ENCODE results near the gene PMVK. TPM values are rescaled to one million over a fixed set of nuclear protein-coding genes. Genes with fewer than 3 reads are reported as not detected.

Gene PMVK
- total RNA-seq, 1 donor from 2014 or later: 20.6 TPM

DNA sequence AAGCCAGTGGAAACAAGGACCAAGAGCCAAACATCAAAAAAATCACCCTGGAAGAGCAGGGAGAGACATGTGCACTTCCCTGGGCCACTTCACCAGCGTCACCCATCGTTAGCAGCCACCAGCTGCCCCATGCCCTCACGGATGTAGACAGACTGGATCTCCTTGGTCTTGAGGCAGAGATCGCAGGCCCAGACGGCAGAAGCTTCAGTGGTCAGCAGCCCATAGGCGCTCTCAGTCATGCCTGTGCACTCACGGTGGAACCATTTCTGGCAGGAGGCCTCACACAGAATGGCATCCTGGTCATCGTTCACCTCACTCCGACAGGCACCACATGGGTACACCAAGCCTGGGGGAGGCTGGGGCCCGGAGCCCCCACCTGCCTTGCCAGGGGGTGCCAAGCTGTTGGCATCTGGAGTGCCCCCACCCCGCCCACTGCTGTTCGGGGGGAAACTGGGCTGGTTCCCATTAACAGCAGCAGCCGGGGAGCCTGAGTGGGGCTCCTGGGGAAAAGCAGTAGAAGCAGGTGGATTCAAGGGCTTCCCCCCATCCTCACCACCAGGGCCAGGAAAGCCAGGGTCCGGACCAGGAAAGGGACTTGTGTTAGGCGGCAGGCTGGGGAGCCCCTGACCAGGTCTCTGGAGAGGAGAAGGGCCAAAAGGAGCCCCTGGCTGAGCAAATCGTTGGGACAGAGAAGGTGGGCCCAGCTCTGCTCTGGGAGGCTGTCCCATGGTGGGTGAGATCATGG, 22.3 kb upstream of the PMVK start:
- Histone ChIP-seq H3K4me3 (no peak overlapping the region), H3K36me3 (peaks cover 0 to 15% of the 10 kb centered on the region in 2 donors), H3K4me1 (peaks cover 67% of the 10 kb centered on the region), H3K9me3 (no peaks in the 10 kb centered on the region), H3K27ac (no peak overlapping the region), H3K27me3 (no peaks in the 10 kb centered on the region)
- intact Hi-C loops (cut with DNase I): no loop called here
- no peak for DNase-seq (ENCODE audit: extremely low spot score in 2 of 2)
- TF ChIP-seq POLR2AphosphoS5 (IDR thresholded peaks at IDR 0.05; ENCODE audit: insufficient read depth in 1 of 2, low read depth in 1 of 2) (no peak), POLR2A (IDR thresholded peaks at IDR 0.05) (no peak)
- TF ChIP-seq, protein P1, sequence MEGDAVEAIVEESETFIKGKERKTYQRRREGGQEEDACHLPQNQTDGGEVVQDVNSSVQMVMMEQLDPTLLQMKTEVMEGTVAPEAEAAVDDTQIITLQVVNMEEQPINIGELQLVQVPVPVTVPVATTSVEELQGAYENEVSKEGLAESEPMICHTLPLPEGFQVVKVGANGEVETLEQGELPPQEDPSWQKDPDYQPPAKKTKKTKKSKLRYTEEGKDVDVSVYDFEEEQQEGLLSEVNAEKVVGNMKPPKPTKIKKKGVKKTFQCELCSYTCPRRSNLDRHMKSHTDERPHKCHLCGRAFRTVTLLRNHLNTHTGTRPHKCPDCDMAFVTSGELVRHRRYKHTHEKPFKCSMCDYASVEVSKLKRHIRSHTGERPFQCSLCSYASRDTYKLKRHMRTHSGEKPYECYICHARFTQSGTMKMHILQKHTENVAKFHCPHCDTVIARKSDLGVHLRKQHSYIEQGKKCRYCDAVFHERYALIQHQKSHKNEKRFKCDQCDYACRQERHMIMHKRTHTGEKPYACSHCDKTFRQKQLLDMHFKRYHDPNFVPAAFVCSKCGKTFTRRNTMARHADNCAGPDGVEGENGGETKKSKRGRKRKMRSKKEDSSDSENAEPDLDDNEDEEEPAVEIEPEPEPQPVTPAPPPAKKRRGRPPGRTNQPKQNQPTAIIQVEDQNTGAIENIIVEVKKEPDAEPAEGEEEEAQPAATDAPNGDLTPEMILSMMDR (IDR thresholded peaks at IDR 0.05): no peak

DNA sequence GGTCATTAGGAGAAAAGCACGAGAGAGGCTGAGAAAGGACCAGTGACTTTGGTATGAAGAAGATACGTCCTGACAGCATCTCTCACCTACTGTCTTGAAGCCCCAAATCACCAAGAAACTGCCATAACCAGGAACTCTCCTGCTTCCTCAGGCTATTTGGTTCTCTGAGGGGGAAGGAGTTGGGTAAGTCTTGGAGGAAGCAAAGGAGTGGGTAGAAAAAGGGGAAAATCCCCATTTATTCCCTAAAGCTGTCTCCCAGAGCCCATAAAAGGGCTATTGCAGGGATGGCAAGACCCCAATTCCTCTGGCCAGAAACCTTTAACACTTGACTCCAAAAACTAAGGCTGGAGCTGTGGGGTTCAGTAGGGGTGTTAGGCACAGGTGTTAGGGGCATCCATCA, 21.5 kb upstream of the PMVK start:
- TF ChIP-seq POLR2A (IDR thresholded peaks at IDR 0.05): no peak
- no peak for TF ChIP-seq POLR2AphosphoS5 (IDR thresholded peaks at IDR 0.05; ENCODE audit: insufficient read depth in 1 of 2, low read depth in 1 of 2)
- TF ChIP-seq, protein P1 (IDR thresholded peaks at IDR 0.05): no peak
- Histone ChIP-seq H3K36me3 (peaks cover 0 to 8% of the 10 kb centered on the region in 2 donors), H3K4me3 (no peak overlapping the region), H3K27ac (no peak overlapping the region), H3K9me3 (no peaks in the 10 kb centered on the region), H3K4me1 (peaks cover 72% of the 10 kb centered on the region), H3K27me3 (no peaks in the 10 kb centered on the region)
- no peak for DNase-seq (ENCODE audit: extremely low spot score in 2 of 2)
- intact Hi-C loops (cut with DNase I): no loop called here

DNA sequence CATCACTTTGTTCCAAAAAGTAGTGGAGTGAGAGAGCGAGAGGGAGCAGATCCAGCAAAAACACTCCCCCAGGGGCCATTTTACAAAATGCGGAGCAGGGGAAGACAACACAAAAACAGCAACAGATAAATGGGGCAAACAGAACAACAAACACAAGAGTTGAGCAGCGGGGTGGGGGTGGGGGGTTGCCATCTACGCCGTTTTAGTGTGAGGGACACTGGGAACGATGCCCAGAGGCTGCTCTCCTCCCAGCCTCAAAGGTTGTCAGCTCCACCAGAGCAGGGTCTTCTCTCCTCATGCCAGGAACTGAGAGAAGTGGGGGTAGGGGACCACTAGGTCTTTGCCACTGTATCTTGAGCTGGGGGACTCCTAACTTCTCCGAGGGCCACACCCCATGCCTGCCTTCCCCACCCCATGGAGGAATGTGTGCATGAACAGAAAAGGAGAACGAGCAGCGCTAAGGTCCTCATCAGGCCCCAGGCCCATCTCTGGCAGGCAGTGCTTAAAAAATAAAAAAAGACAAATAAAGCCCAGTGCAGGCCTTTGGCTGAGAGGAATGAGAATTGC, 20.7 kb upstream of the PMVK start:
- DNase-seq (ENCODE audit: extremely low spot score in 2 of 2): no peak
- H3K9me3 ChIP-seq: no peaks in the 10 kb centered on the region
- no peak for TF ChIP-seq POLR2A (IDR thresholded peaks at IDR 0.05)
- no peak for TF ChIP-seq POLR2AphosphoS5 (IDR thresholded peaks at IDR 0.05; ENCODE audit: insufficient read depth in 1 of 2, low read depth in 1 of 2)
- TF ChIP-seq, protein P1 (IDR thresholded peaks at IDR 0.05): no peak
- peaks cover 0 to 8% of the 10 kb centered on the region in 2 donors for H3K36me3 ChIP-seq
- H3K27me3 ChIP-seq: no peaks in the 10 kb centered on the region
- peaks cover 66% of the 10 kb centered on the region for H3K4me1 ChIP-seq
- intact Hi-C loops (cut with DNase I): no loop called here
- H3K4me3 ChIP-seq: no peak overlapping the region
- H3K27ac ChIP-seq: peak overlapping the region; percentile 68

DNA sequence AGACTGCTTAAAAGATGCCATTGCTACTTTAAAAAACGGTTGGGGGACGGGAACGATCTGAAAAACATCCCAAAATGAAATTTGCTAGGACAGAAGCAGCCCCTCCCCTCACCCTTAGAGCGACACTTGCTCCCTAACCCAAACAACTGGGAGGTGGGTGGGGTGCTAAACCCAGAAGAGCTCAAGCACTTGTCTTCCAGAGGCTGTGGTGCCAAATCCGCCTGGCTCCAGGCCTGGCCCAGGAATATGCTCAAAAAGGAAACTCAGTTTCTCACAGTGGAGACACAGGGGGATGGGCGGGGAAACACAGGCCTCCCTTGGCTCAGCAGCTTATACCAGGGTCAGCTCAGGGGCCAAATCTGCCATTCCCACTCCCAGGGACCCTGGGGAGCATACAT, 20.0 kb upstream of the PMVK start:
- DNase-seq (ENCODE audit: extremely low spot score in 2 of 2): no peak
- TF ChIP-seq, protein P1 (IDR thresholded peaks at IDR 0.05): no peak
- no peak for TF ChIP-seq POLR2A (IDR thresholded peaks at IDR 0.05)
- no peak for TF ChIP-seq POLR2AphosphoS5 (IDR thresholded peaks at IDR 0.05; ENCODE audit: insufficient read depth in 1 of 2, low read depth in 1 of 2)
- H3K9me3 ChIP-seq: no peaks in the 10 kb centered on the region
- peak overlapping the region; percentile 68 for H3K27ac ChIP-seq
- intact Hi-C loops (cut with DNase I): no loop called here
- H3K4me1 ChIP-seq: peaks cover 66% of the 10 kb centered on the region
- peak overlapping the region; percentile 51 to 56 for H3K4me3 ChIP-seq
- no peaks in the 10 kb centered on the region for H3K27me3 ChIP-seq
- H3K36me3 ChIP-seq: peaks cover 0 to 8% of the 10 kb centered on the region in 2 donors
